ENCODE measurements around the gene HSD17B11. TPM values are rescaled to one million over a fixed set of nuclear protein-coding genes. Genes with fewer than 3 reads are reported as not detected.

HSD17B11 gene
- 100 to 1,000 TPM in 5 of 9 donors, 10 to 100 TPM in 4; 82.1 to 202 (median 102) TPM for total RNA-seq
- polyA plus RNA-seq: 100 to 1,000 TPM in 1 of 3 donors, 10 to 100 TPM in 2; 34.1 to 131 (median 40.9) TPM
- long read RNA-seq, donor 1, transcript HSD17B11-201 (7 exons, 1,885 nt): major isoform, 224 of 485 reads
- long read RNA-seq, donor 1, partial matches to known transcripts: 251 of 485 reads
- long read RNA-seq, donor 1, other reads (novel, unspliced or antisense): 7 of 485 reads
- long read RNA-seq, donor 2, transcript HSD17B11-201 (7 exons, 1,885 nt): major isoform, 130 of 164 reads
- long read RNA-seq, donor 2, partial matches to known transcripts: 32 of 164 reads
- long read RNA-seq, donor 2, other reads (novel, unspliced or antisense): 0 of 164 reads
- long read RNA-seq, donor 3, transcript HSD17B11-201 (7 exons, 1,885 nt): major isoform, 119 of 151 reads
- long read RNA-seq, donor 3, partial matches to known transcripts: 31 of 151 reads
- long read RNA-seq, donor 3, other reads (novel, unspliced or antisense): 0 of 151 reads
- long read RNA-seq, donor 4, transcript HSD17B11-201 (7 exons, 1,885 nt): major isoform, 169 of 176 reads
- long read RNA-seq, donor 4, partial matches to known transcripts: 3 of 176 reads
- long read RNA-seq, donor 4, other reads (novel, unspliced or antisense): 3 of 176 reads
- long read RNA-seq, donor 5, transcript HSD17B11-201 (7 exons, 1,885 nt): major isoform, 169 of 182 reads
- long read RNA-seq, donor 5, partial matches to known transcripts: 4 of 182 reads
- long read RNA-seq, donor 5, other reads (novel, unspliced or antisense): 6 of 182 reads
- long read RNA-seq, donor 6, transcript HSD17B11-201 (7 exons, 1,885 nt): major isoform, 60 of 68 reads
- long read RNA-seq, donor 6, partial matches to known transcripts: 4 of 68 reads
- long read RNA-seq, donor 6, other reads (novel, unspliced or antisense): 4 of 68 reads
- long read RNA-seq, donor 7, transcript HSD17B11-201 (7 exons, 1,885 nt): major isoform, 67 of 83 reads
- long read RNA-seq, donor 7, partial matches to known transcripts: 16 of 83 reads
- long read RNA-seq, donor 7, other reads (novel, unspliced or antisense): 0 of 83 reads
- long read RNA-seq, donor 8, transcript HSD17B11-201 (7 exons, 1,885 nt): major isoform, 395 of 468 reads
- long read RNA-seq, donor 8, partial matches to known transcripts: 66 of 468 reads
- long read RNA-seq, donor 8, other reads (novel, unspliced or antisense): 5 of 468 reads
- long read RNA-seq, donor 9, transcript HSD17B11-201 (7 exons, 1,885 nt): major isoform, 92 of 209 reads
- long read RNA-seq, donor 9, partial matches to known transcripts: 82 of 209 reads
- long read RNA-seq, donor 9, other reads (novel, unspliced or antisense): 35 of 209 reads
- long read RNA-seq, donor 10, transcript HSD17B11-201 (7 exons, 1,885 nt): major isoform, 110 of 156 reads
- long read RNA-seq, donor 10, partial matches to known transcripts: 22 of 156 reads
- long read RNA-seq, donor 10, other reads (novel, unspliced or antisense): 24 of 156 reads

- Histone ChIP-seq H3K36me3 (replicated peaks in 1 of 2) (no peaks in the 10 kb centered on the region), H3K9me3 (replicated peaks in 1 of 3) (no peaks in the 10 kb centered on the region), H3K27ac (peak within 1 kb of the TSS; percentile 15 to 94 (median 81)), H3K27me3 (no peaks in the 10 kb centered on the region), H3K4me1 (replicated peaks in 1 of 2) (peaks cover 13 to 33% of the 10 kb centered on the region in 2 donors), H3K4me3 (peak within 1 kb of the TSS in 3 of 4 donors; percentile 8 to 69 (median 37))
- WGBS, 4 donors: 0 to 2% (median 1%) methylated on average over 21 to 32 of the region's 32 CpGs
- intact Hi-C loops (cut with DNase I): no loop called here
- peak; percentile 89 to 97 (median 96) for DNase-seq
- peak in 3 of 6 experiments; percentile 17 to 43 (median 27) for TF ChIP-seq CTCF (IDR thresholded peaks at IDR 0.05)
- peak; percentile 55 to 96 for TF ChIP-seq POLR2A (IDR thresholded peaks at IDR 0.05)
Measured at GRCh38 chr4:87390891-87391575, at the start of gene HSD17B11. TSS of gene HSD17B11 (minus strand) at chr4:87391188. CDS start at chr4:87391070, 118 bp downstream.

DNA sequence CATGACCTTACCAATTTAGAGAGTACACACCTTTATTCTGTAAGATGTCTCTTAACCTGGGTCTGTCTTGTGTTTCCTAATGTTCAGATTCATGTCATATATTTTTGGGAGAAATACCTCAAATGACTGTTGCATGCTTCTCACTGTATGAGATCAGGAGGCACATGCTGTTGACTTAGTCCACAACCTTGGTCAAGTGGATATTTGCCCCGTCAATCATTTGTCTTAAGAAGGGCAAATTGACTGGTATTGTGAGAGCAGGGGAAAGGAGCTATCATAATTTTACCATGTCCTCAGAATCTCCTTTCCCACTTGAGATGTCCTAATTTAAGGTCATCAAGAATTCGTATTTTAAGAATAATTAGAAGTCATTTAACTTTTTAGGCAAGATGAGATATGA lies 42.4 kb upstream of the HSD17B11 start:
- TF ChIP-seq CTCF (IDR thresholded peaks at IDR 0.05) (no peak), POLR2A (IDR thresholded peaks at IDR 0.05) (no peak)

DNA sequence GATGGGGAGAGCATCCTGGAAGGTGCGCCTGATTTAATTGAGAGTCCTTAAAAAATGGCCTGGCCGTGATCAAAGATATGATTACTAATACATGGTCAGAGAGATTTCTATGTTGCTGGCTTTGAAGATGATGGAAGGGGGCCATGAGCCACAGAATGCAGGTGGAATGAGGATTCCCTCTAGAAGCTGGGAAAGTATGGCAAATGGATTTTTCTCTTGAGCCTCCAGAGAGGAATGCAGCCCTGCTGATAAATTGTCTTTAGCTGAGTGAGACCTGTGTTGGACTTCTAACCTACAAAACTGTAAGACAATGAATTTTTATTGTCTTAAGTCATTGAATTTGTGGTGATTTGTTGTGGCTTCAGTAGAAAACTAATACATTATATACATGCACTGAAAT lies 39.0 kb upstream of the HSD17B11 start:
- H3K4me3 ChIP-seq: no peak overlapping the region
- peaks cover 5 to 16% of the 10 kb centered on the region in 2 donors for H3K4me1 ChIP-seq (replicated peaks in 1 of 2)
- intact Hi-C loops (cut with DNase I): no loop called here
- WGBS, 4 donors: 76 to 98% (median 92%) methylated on average over 2 of the region's 2 CpGs
- DNase-seq: no peak
- H3K27ac ChIP-seq: no peak overlapping the region
- H3K9me3 ChIP-seq (replicated peaks in 1 of 3): no peaks in the 10 kb centered on the region
- H3K36me3 ChIP-seq (replicated peaks in 1 of 2): no peaks in the 10 kb centered on the region
- no peaks in the 10 kb centered on the region for H3K27me3 ChIP-seq
- TF ChIP-seq POLR2A (IDR thresholded peaks at IDR 0.05) (no peak), CTCF (IDR thresholded peaks at IDR 0.05) (no peak)

More for the DNA sequence above, 42.4 kb upstream of the HSD17B11 start:
- Histone ChIP-seq H3K27me3 (no peaks in the 10 kb centered on the region), H3K4me3 (no peak overlapping the region), H3K27ac (no peak overlapping the region), H3K9me3 (replicated peaks in 1 of 3) (no peaks in the 10 kb centered on the region), H3K36me3 (replicated peaks in 1 of 2) (peaks cover 0 to 10% of the 10 kb centered on the region in 2 donors), H3K4me1 (replicated peaks in 1 of 2) (peaks cover 0 to 3% of the 10 kb centered on the region in 2 donors)
- DNase-seq: no peak
- WGBS, 4 donors: 86 to 91% (median 88%) methylated on average over 2 of the region's 2 CpGs
- intact Hi-C loops (cut with DNase I): no loop called here
